B cell (primary cell): Measurements from ENCODE around the gene LTC4S. TPM values are rescaled to one million over a fixed set of nuclear protein-coding genes. Genes with fewer than 3 reads are reported as not detected.

Experiments used
- ATAC-seq: fragments of 200-7000 bp; cut with Tn5 transposase; one replicate; pipeline ENCODE4 v1.10.0; 2021; ENCODE audit warnings: low read depth, mild to moderate bottlenecking, moderate number of reproducible peaks, moderate library complexity
- CTCF ChIA-PET: fragments of 350-600 bp; sonication (Branson Sonifier 250); formaldehyde crosslinking; loops from one replicate; lab custom pipeline; 2021; ENCODE audit warnings: antibody characterized with exemption, inconsistent platforms; lab: Charles Lee
- POLR2A ChIA-PET: fragments of 350-600 bp; sonication (Branson Sonifier 250); formaldehyde crosslinking; loops from one replicate; lab custom pipeline; 2021; ENCODE audit warnings: antibody characterized with exemption; lab: Charles Lee
- DNase-seq: peaks from one replicate; pipeline ENCODE4 v3.0.0; 2013
- H2AFZ ChIP-seq: 2 replicates; pipeline ENCODE4 v1.6.1; 2012; ENCODE audit warnings: mild to moderate bottlenecking, low read depth, low read length; ENCODE audit not compliant: insufficient read depth, poor library complexity, severe bottlenecking
- H3K27ac ChIP-seq, 2 donors: 1 replicate in 1 of 2; 2 replicates in 1 of 2; pipeline ENCODE4 v1.5.1; 2012 to 2013; ENCODE audit warnings: low read length in 2 of 2, mild to moderate bottlenecking in 2 of 2, moderate library complexity in 1 of 2
- H3K27me3 ChIP-seq, 4 experiments: fragments of 200-600 bp in 1 of 4; sonication (generic) in 1 of 4; replicated peaks in 1 of 4; 1 replicate in 2 of 4; 2 replicates in 2 of 4; pipeline versions ENCODE4 v1.6.1 to v1.7.0; 2013 to 2016; ENCODE audit warnings: low read length in 3 of 4, mild to moderate bottlenecking in 2 of 4, mixed read lengths in 1 of 4, moderate library complexity in 1 of 4; ENCODE audit not compliant: insufficient read depth in 4 of 4, control insufficient read depth in 3 of 4; ENCODE audit errors: control extremely low read depth in 1 of 4
- H3K36me3 ChIP-seq, 2 experiments: replicated peaks in 1 of 2; 1 replicate in 1 of 2; 2 replicates in 1 of 2; pipeline versions ENCODE4 v1.6.1 to v1.7.1; 2013; ENCODE audit warnings: low read length in 1 of 2; ENCODE audit not compliant: insufficient read depth in 2 of 2, control insufficient read depth in 1 of 2; ENCODE audit errors: control extremely low read depth in 1 of 2, extremely low read depth in 1 of 2
- H3K4me1 ChIP-seq, 2 donors: fragments of 200-600 bp in 1 of 2; sonication (generic) in 1 of 2; 1 replicate in 1 of 2; 2 replicates in 1 of 2; pipeline versions ENCODE4 v1.5.1 to v1.6.1; 2013 to 2017; ENCODE audit warnings: low read length in 2 of 2; ENCODE audit not compliant: control insufficient read depth in 2 of 2, insufficient read depth in 2 of 2
- H3K4me2 ChIP-seq: replicated peaks from 2 replicates; pipeline ENCODE3; 2012; ENCODE audit warnings: mild to moderate bottlenecking, low read depth, low read length; ENCODE audit not compliant: poor library complexity, severe bottlenecking
- H3K4me3 ChIP-seq, 5 experiments: fragments of 200-600 bp in 1 of 5; sonication (generic) in 1 of 5; 1 replicate in 3 of 5; 2 replicates in 2 of 5; pipeline versions ENCODE4 v1.5.1 to v1.7.0; 2011 to 2016; ENCODE audit warnings: low read length in 4 of 5, mild to moderate bottlenecking in 4 of 5, low read depth in 2 of 5, control low read depth in 1 of 5, moderate library complexity in 1 of 5; ENCODE audit not compliant: insufficient read depth in 1 of 5; ENCODE audit errors: control extremely low read depth in 1 of 5, extremely low read depth in 1 of 5
- H3K79me2 ChIP-seq: fragments of 200-600 bp; sonication (generic); one replicate; pipeline ENCODE4 v1.6.0; 2016; ENCODE audit warnings: low read length; ENCODE audit not compliant: control insufficient read depth, insufficient read depth
- H3K9ac ChIP-seq: fragments of 200-600 bp; sonication (generic); 2 replicates; pipeline ENCODE4 v1.6.1; 2017; ENCODE audit warnings: mild to moderate bottlenecking, low read length, moderate library complexity
- H3K9me3 ChIP-seq, 3 donors: one replicate each; pipeline versions ENCODE4 v1.6.1 to v1.7.1; 2013; ENCODE audit warnings: low read length in 2 of 3; ENCODE audit not compliant: control insufficient read depth in 2 of 3, insufficient read depth in 1 of 3; ENCODE audit errors: control extremely low read depth in 1 of 3
- H4K20me1 ChIP-seq: 2 replicates; pipeline ENCODE4 v1.6.0; 2012; ENCODE audit warnings: mild to moderate bottlenecking, low read length; ENCODE audit not compliant: insufficient read depth, control insufficient read depth, poor library complexity, severe bottlenecking
- H3K27ac Mint-ChIP-seq: one replicate; pipeline ENCODE4 v1.8.0; 2021; ENCODE audit warnings: mixed read lengths
- H3K27me3 Mint-ChIP-seq: one replicate; pipeline ENCODE4 v1.8.0; 2021; ENCODE audit warnings: mixed read lengths
- H3K4me1 Mint-ChIP-seq: one replicate; pipeline ENCODE4 v1.8.0; 2021; ENCODE audit warnings: mixed read lengths
- H3K4me3 Mint-ChIP-seq: one replicate; pipeline ENCODE4 v1.8.0; 2021; ENCODE audit warnings: mixed read lengths
- H3K9me3 Mint-ChIP-seq: one replicate; pipeline ENCODE4 v1.8.0; 2022; ENCODE audit warnings: mixed read lengths; ENCODE audit not compliant: insufficient read depth
- CTCF ChIP-seq: fragments of 200-600 bp; IDR thresholded peaks from one replicate; pipeline ENCODE4 v1.8.0; 2022; ENCODE audit warnings: antibody characterized with exemption, mild to moderate bottlenecking
- EZH2 ChIP-seq: IDR thresholded peaks from 2 replicates; pipeline ENCODE4 v1.6.1; 2012; ENCODE audit warnings: borderline replicate concordance, low read depth, mild to moderate bottlenecking, moderate library complexity, low read length; ENCODE audit not compliant: insufficient read depth, poor library complexity, severe bottlenecking
- WGBS: methylation state at CpG from one replicate; pipeline ENCODE4 v1.1.5; 2013; ENCODE audit warnings: missing lambda C conversion rate; ENCODE audit not compliant: insufficient coverage; 5-methylcytosine and 5-hydroxymethylcytosine counted together
- intact Hi-C: fragments of 100-400 bp; cut with micrococcal nuclease; formaldehyde crosslinking; loops from one replicate; pipeline ENCODE4 v1.10.0; 2022
- polyA plus RNA-seq: library from polyadenylated mRNA; depleted of rRNA; stranded (reverse); fragments of >200 nt; gene quantifications from 2 replicates; pipeline ENCODE4 v1.2.3, GENCODE V29; 2012
- total RNA-seq, 2 donors: library from RNA; stranded (reverse); fragments of 120-200 nt in 1 of 2; gene quantifications; 1 replicate in 1 of 2; 2 replicates in 1 of 2; pipeline versions ENCODE4 v1.2.3 to v1.2.4, GENCODE V29; 2013 to 2022

LTC4S gene
- total and polyA plus RNA-seq, 2 donors (not counting 1 experiment from before 2014, with no cell fraction given), result 0.40 to 3.8 TPM

- H3K27ac ChIP-seq, result no peak overlapping the region
- H3K27me3 ChIP-seq, result no peaks in the 10 kb centered on the region
- peaks cover 51% of the 10 kb centered on the region for H4K20me1 ChIP-seq
- Mint-ChIP-seq H3K4me1 (peaks cover 34% of the 10 kb centered on the region), H3K4me3 (no peak overlapping the region), H3K9me3 (no peaks in the 10 kb centered on the region), H3K27me3 (no peaks in the 10 kb centered on the region), H3K27ac (no peak overlapping the region)
- WGBS, result 99% methylated on average over 5 of the region's 5 CpGs
- H3K79me2 ChIP-seq, result peaks cover 25% of the 10 kb centered on the region
- DNase-seq (peak; percentile 13), ATAC-seq (no peak)
- H3K9ac ChIP-seq, result no peak overlapping the region
- H3K9me3 ChIP-seq, result no peaks in the 10 kb centered on the region
- no peak for TF ChIP-seq EZH2
- no peak for TF ChIP-seq CTCF
- H2AFZ ChIP-seq, result no peak overlapping the region
- intact Hi-C loops, result no loop called here
- ChIA-PET POLR2A (no interaction called here), CTCF (interaction anchor here (0.7 to 2.4 kb wide), 2 partner anchors 37 to 529 kb away, joined by 3 to 7 read pairs; no protein-coding TSS in a partner anchor)
- peaks cover 0 to 31% of the 10 kb centered on the region in 2 experiments for H3K36me3 ChIP-seq
- no peak overlapping the region for H3K4me3 ChIP-seq
- H3K4me2 ChIP-seq, result no peak overlapping the region
- H3K4me1 ChIP-seq, result peaks cover 35 to 44% of the 10 kb centered on the region in 2 donors
Measured at GRCh38 chr5:179799644-179799973, 5.8 kb downstream of the LTC4S start.

DNA sequence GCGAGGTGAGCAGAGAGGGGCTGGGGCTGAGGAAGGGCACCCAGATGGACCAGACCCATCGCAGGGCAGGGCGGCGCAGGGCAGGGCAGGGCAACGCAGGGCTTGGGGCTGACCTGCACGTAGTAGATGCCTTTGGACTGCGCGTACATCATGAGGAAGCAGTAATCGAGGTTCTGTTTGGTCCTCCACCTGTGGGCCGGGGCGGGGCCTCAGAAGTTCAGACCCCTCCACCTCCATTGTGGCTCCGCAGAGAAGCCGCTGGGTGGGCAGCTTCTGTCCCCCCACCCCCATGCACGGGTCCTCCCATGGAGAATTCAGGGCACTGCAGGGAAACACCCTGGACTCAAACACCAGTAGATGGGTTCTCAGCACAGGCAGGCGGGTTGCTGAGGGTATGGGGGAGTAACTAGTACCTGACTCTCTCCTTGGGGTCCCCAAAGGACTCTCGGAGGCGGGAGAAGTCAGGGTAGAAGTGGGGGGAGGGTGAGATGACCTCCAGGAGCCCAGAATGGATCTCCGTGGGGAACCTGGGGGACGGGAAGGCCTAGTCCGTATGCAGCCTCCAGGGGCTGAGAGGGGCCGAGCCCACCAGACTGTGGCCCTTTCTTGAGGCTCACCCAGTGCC, 6.4 kb downstream of the LTC4S start:
- Histone ChIP-seq H3K27ac (no peak overlapping the region), H3K9ac (no peak overlapping the region), H2AFZ (no peak overlapping the region), H4K20me1 (peaks cover 57% of the 10 kb centered on the region), H3K9me3 (no peaks in the 10 kb centered on the region), H3K27me3 (no peaks in the 10 kb centered on the region), H3K4me1 (peaks cover 35 to 44% of the 10 kb centered on the region in 2 donors), H3K4me2 (no peak overlapping the region), H3K79me2 (peaks cover 30% of the 10 kb centered on the region), H3K4me3 (no peak overlapping the region), H3K36me3 (peaks cover 0 to 31% of the 10 kb centered on the region in 2 experiments)
- POLR2A ChIA-PET, result no interaction called here
- WGBS, result 94% methylated on average over 21 of the region's 21 CpGs
- no peak overlapping the region for H3K4me3 Mint-ChIP-seq
- no peak for TF ChIP-seq EZH2
- no peak for TF ChIP-seq CTCF
- intact Hi-C loops, result loop anchor here (5.0 kb wide), 2 partner anchors 37 to 272 kb away; partner anchors contain the start of gene RNF130
- no peak overlapping the region for H3K27ac Mint-ChIP-seq
- ATAC-seq (no peak), DNase-seq (peak; percentile 15)
- no peaks in the 10 kb centered on the region for H3K27me3 Mint-ChIP-seq
- CTCF ChIA-PET, result interaction anchor here (0.7 to 2.5 kb wide), 3 partner anchors 36 to 529 kb away, joined by 3 to 13 read pairs (median 7); no protein-coding TSS in a partner anchor
- H3K9me3 Mint-ChIP-seq, result no peaks in the 10 kb centered on the region
- H3K4me1 Mint-ChIP-seq, result peaks cover 34% of the 10 kb centered on the region
